ENCODE data around the gene CKAP5.

CKAP5 gene

DNA sequence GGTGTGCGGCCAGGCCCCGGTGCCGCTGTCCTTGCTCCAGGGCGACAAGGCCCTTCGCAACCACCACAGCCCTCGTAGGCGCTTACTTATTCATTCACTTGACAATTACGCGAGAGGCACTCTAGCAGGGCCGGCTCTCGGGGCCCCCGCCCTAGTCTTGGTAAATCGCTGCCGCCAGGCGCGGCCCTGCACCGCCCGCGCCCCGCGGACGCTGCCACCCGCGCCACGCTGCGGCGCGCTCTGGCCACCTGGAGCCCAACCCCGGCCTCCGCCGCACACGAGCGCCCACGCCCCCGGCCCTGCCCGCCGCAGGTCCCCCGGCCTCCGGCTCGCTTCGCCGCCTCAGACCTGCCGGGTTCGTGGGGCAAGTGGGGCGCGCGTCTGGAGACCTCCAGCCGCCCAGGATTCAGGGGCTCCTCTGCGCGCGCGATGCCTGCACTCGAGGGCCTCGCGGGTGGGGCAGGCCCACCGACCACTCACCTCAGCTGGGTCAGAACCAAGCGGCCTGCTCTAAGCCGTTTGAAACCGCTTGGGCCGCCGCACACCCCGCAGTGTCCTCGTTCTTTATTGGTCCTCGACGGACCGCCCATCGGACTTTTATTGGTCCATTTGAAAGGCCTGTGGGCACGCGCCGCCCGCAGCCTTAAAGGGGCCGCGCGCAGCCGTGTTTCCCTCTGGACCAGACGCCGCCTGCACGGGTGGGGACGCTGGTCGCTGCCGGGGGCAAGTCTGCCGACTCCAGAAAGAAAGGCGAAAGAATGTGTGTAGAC, at the start of gene CKAP5:
TSS of gene CKAP5 (minus strand) at position 541 of the 770 bp plus-strand sequence. CDS start 25,049 bp downstream, outside the sequence.
- peak; percentile 89 for DNase-seq

DNA sequence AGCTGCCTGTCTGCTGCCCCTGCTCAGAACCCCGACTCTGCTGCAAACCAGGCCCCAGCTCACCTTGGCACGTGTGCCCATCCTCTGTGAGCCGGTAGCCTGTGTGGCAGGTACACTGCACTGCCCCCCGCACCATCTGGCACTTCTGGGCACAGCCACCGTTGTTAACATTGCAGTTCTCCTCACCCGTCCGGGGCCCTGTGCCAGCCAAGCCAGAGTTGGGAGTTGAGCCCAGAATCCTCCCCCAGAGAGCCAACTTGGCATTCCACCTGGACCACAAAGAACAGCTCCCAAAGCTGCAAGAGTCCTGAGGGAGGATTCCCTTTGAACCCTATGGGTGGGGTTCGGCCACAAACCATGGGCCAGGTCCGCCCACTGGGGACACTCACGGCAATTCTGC, 49.7 kb upstream of the CKAP5 start:
- DNase-seq = no peak

DNA sequence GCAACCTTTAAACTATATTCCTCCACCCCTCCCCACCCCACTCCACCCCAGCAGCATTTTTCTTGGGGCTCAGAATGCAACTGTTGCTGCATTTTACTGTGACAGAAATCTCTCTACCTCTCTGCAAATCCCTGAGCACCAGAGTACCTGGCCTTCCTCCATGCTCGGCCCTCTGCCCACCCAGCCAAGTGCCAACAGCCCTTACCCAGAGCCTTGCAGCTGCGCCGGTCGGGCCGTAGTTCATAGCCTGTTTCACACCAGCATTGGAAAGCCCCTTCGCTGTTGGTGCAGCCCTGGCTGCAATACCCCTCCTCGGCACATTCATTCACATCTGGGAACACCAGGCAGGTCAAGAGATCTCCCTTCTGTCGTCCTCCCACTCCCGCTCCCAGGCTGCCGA, 48.9 kb upstream of the CKAP5 start:
- DNase-seq = no peak

DNA sequence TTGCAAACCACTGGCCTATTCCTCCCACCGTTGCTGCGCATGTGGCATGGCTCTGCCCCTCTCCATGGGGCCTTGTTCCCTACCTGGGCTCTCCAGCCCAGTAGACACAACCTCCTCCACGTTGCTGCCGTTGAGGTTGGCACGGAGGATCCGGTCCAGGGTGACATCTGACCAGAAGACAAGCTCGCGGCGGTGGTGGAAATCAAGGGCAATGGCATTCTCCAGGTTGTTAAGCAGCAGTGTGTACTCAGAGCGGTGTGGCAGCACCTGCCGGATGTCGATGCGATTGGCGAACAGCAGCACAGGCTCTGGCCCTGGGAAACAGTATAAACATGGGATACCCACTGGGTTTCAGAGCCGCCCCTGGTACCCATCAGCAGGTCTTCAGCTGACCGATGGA, 48.4 kb upstream of the CKAP5 start:
- no peak for DNase-seq

DNA sequence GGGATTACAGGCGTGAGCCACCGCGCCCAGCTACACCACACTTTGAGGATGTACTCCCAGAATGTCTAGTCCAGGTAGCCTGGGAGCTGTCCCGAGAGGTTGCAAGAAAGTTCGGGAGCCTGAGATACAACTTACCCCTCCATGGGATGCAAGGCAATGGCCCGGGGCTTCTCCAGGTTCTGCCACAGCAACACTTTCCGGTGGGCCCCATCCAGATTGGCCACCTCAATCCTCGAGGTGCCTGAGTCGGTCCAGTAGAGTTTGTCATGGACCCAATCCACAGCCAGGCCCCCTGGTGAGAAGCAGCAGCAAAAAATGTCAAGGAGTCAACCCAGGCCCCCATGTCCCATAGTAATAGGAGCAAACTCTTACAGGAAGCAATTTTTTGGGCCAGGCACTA, 46.8 kb upstream of the CKAP5 start:
- DNase-seq = no peak

DNA sequence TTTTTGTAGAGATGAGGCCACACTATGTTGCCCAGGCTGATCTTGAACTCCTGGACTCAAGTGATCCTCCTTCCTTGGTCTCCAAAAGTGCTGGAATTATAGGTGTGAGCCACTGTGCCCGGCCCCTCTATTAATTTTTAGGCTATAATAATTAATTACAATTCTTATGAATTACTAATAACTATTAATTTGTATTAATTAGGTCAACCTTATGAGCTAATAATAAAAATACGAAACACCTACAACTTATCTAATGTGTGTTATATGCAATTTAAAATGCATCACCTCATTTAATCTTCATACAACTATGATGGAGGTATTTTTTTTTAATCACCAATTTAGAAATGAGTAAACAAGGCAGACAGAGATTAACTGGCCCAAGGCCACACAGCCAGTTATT, 46.0 kb upstream of the CKAP5 start:
- DNase-seq = no peak

DNA sequence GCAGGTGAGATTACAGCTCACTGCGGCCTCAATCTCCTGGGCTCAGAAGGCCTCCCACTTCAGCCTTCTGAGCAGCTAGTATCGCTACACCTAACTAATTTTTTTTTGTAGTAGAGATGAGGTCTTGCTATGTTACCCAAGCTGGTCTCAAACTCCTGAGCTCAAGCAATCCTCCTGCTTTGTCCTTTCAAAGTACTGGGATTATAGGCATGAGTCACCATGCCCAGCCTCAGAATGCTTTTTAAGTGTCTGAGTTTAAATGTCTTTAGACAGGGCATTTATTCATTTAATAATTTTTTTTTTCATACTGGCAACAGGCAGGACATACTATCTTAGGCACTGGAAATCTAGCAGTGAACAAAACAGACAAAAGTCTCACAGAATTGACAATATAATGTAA, 44.6 kb upstream of the CKAP5 start:
- DNase-seq = no peak

DNA sequence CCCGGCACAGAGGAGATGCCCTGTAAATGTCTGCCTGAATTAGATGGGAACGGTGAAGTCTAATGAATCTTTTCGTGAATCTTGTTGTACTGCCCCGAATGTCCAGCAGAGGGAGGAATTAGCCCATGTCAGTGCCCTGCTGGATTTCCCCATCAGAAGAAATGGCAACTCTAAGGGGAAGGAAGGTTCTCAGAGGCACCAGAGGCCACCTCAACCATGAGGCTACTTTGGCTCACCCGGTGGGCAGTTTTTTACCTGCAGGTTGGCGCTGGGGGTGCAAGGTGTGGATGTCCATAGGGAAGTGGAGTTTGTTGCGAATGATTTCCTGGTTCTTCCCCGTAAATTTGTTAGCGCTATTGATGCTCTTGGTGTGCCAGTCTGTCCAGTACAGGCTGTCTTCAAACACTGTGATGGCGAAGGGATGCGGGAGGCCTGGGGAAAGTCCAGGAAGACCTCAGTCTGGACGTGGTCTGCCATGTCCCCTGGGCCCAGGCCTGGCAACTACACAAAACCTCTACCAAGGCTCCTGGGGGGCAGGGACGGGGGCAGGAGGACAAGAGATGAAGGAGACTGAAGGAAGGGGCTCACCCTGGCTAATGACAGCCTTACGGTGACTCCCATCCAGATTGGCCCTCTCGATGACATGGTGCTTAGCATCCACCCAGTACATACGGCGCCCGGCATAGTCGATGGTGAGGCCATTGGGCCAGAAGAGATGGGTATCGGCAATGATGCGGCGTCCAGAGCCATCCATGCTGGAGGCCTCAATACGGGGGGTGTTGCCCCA, 43.8 kb upstream of the CKAP5 start:
- peak; percentile 69 to 77 for DNase-seq

DNA sequence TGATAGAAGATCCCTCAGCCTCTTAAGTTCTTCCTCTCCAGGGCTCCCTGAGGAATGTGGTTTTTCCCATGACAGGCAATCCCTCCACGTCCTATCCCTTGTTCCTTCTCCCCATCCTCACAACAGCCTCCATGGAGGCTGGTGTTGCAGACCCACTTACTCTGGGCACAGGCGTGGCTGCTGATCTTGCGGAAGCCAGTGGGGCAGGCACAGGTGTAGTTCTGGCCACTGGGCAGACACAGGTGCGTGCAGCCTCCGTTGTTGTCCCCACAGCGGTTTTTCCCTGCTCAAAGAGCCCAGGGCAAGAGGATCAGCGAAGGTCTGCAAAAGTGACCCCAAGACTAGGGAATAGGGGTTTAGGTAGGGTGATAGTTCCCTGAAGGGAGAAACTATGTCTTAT, 43.2 kb upstream of the CKAP5 start:
- DNase-seq = no peak

DNA sequence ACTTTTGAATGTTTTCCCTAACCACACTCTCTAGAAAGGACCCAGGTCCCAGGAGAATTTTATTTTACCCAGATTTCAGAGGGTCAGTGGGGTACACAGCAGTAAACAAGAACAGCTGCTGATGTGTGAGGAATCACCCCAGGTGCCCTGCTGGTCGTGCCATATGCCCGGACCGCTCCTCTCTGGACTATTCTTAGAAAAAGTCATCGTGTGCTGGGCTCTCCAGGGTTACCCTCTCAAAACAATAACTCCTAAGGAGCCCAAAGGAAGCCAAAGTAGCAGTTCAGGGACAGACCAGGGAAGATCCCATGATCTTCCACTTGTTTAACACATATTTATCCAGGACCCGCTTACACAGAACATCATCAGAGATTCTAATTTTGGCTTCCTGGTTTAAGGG, 42.6 kb upstream of the CKAP5 start:
- no peak for DNase-seq

DNA sequence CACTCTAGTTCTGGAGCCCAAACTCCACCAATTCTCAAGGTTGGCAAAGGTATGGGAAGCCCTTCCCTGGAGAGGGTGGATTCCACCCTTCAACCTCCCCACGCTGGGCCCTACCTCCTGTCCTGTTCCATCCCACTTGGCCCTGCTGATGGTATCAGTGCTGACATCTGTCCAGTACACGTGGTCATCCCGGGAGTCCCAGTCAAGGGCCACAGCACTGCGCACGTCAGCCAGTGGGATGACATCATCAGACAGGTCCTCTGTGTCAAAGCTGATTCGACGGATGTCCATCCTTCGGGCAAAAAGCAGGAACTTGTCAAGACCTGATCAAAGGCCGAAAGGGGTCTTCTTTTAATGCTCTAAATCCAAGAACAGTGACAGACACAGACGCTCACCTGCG, 40.1 kb upstream of the CKAP5 start:
- DNase-seq = no peak

DNA sequence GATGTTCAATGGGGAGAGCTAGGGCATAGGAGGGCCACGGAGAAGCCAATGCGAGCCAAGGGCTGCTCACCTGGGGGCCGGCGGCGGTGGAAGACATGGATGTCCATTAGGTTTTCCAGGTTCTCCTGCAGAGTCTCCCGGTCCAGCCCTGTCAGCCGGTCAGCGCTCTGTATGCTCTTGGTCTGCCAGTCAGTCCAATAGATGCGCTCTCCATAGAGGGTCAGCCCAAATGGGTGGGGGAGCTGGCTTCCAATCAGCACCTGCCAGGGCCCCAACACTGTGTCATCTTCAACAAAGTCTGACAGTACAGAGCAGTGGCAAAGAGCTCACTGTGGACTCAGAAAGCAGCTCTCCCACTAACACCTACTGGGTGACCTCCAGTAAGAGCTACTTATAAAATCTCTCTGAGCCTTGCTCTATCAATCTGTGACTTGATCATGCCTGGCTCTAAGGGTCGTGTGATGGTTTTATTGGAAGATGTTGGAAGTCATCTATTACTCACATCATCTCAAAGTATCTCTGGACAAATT, 33.0 kb upstream of the CKAP5 start:
- DNase-seq = no peak

DNA sequence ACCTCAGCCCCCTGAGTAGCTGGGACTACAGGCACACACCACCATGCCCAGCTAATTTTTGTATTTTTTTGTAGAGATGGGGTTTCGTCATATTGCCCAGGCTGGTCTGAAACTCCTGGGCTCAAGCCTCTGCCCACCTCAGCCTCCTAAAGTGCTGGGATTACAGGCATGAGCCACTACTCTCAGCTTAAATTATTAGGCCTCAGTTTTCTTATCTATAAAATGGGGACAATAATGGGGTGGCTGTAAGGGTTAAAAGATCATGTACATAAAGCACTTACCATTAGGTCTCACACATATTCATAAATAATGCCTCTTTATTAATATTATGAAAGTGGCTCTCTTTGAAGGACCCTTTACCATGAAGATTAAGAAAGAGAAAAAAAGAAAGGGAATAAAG, 31.5 kb upstream of the CKAP5 start:
- no peak for DNase-seq

DNA sequence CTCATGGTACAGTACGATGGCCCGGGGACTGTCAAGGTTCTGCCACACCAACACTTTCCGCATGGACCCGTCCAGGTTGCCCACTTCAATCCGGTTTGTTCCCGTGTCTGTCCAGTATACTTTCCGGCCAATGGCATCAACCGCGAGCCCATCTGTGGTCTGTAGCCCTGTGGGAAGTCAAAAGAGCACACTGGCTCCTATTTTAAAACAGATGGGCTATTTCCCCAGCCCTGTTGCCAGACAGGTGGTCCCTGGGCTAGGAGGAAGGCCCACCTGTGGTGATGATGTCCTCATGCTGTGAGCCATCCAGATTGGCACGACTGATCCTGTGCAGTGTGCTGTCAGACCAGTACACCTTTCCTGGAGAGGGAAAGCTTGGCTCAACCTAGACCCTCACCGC, 30.4 kb upstream of the CKAP5 start:
- DNase-seq = no peak

DNA sequence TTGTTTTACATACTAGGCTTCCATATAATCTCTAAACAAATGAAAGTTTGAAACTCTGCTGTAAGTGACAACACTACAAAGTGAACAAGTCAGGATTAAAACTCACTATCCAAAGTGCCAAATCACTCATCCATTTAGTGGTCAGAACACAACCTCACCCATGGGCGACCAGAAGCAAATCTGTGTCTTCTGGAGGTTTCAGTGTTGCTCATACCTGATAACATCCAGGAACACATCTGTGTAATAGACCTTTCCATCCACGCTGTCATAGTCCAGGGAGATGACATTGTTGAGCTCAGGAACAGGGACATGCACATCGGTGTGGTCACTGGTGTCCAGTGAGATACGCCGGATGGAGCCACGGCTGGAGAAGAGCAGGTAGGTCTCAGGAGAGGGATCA, 28.5 kb upstream of the CKAP5 start:
- no peak for DNase-seq

DNA sequence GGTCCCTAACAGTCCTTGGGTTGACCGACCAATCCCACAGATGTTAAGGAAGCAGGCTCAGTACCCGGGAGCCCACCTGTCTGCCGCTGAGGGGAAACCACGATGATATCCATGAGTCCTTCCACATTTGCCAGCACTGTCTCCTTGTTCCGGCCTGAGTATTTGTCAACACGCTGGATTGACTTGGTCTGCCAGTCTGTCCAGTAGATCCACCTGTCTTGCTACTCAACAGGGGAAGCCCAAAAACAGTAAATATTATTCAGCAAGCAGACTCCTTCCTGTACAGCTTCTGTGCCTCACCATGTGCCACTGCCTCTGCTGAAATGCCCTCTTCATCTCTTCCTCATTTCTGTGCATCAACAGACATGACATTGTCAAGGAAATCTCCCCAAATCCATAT, 22.8 kb upstream of the CKAP5 start:
- no peak for DNase-seq

DNA sequence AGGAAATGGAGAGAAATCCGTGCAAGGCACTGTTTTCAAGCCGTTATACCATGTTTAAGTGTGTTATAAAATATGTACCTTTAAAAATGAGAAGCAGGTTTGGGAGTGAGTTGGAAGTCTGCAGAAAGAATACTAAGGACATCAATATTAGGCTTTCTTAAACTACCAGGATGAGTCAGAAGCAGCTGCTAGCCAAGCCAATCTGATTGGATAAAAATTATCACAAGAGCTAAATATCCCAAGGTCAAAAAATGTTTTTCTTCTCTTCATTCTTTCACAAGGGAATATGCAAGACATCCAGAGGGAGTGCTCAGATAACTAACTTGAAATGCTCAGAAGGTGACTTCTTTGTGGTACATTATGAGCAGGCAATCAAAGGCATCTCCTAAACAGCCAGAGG, 19.3 kb upstream of the CKAP5 start:
- no peak for DNase-seq

DNA sequence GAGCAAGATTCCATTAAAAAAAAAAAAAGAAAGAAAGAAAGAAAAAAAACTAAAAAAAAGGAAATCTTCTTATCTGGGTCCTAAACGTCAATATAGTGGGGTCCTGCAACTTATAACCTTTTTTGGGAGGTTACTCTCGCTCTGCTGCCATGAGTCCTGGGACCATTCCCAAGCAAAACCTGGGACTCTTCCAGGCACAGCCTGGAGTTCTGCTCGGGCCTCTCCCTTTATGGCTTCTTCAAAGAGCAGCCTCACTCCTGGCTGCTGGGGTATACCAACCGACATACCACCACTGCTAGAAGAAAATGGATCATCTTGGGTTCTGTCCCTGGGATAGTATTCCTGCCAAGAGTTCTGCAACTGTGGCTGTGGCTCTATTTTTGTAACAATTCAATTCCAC, 14.1 kb upstream of the CKAP5 start:
- DNase-seq = no peak

DNA sequence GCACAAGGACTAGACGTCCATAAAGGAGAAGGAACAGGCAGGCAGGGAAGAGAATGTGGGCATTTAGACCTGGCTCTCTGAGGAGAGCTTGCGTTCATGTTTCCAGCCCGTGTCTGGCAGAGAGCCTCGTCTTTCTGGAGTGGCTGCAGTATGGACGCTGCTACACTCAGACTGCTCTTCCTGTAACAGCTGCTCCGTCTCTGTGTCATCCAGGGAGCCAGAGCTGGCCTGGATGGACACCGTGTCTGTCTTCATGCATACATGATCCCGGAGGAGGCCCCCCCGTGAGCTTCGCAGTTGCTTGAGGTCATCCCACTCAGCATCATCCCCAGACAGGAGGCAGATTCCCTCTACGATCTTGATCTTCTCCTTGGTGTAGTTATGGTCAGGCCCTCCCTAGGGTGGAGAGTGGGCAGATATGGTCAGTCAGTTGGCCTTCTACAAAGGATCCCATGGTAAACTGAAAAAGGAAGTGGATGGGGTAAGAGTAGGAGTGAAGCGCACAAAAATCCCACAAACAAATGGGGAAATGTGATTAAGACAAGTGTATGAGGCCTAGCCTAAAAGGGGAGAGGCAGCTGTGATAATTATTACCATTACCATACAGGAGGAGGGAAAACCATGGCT, 13.0 kb upstream of the CKAP5 start:
- no peak for DNase-seq

DNA sequence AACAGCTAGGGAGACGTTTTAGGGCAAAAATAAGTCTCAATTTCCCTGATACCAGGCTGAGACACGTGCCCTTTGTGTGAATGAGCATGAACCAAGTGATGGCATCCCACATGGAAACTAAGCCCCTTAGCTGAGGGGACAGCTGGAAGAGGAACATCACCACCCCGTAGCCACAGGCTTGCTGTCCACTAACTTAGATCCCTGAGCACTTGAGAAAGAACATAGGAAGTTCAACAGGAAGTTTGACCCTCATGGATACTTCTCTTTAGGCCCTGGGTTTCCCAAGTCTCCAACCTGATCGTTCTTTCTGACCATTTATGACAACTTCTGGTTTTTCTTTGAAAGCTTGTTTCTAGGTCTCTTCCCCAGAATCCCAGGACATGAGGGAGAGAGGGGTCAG, 11.6 kb upstream of the CKAP5 start:
- DNase-seq = no peak

DNA sequence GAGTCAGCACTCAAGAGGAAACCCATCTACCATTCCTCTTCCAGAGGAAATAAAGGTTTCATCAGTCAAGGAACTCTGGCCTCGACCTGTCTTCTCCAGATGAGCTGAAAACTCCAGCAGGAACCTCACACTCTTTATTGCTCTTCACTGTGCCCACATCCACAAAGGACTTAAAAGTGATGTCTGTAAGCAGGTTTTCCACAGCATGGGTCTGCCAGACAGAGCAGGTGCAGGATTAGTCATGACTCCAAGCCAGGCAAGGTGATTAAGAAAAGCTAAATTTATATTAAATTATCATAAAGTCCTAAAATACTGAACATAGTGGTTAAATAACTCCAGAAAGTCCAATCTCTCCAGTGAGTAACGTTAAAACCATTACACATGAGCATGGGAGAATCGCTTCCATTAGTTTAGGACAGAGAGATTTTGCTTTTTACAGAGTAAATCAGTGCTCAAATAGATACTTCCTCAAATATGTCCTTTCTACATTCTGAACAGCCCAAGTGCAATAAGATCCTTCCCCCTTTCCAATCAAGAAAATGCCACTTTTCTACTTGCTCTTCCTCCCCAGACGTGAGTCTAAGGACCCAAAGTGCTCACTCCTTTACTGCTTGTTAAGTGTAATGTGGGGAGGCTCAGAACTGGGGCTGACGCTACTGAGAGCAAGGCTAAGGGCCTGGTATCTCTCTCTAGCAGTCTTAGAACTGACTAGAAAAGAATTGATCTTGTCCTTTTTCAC, 10.7 kb upstream of the CKAP5 start:
- DNase-seq = no peak

DNA sequence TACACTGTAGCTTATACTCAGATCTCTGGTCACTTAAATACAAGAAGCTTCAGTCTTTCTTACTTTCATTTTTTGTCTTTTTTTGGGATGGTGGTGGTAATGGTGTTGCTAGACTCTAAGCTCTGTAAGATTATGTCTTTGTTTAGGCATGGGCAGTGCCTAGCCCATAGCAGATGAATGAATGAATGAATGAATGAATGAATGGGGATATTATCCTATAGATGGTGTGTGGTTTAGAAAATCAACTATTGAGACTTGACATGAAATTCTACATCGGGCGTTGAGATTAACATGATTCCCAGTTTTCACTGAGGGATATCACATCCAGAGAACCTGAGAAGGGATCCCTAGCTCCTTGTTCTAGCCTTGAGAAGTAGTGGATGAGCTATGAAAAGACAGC, 9.8 kb upstream of the CKAP5 start:
- no peak for DNase-seq

DNA sequence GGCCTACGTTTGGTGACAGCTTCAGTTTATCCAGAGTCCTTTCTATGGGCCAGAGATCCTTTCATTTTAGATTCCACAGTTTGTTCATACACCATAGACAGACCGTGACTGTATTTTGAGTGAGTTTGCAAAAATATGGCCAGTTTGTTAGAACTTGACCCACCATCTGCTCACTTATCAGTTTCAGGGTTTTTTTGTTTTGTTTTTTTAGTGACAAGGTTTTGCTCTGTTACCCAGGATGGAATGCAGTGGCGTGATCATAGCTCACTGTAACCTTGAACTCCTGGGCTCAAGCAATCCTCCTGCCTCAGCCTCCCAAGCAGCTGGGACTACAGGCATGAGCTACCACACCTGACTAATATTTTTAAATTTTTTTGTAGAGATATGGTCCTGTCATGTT, 9.1 kb upstream of the CKAP5 start:
- no peak for DNase-seq

All from CD4-positive, alpha-beta T cell treated with Interleukin-4 for 1 hour (primary cell).